Hepatocyte (in vitro differentiated cells): ENCODE data around the gene ATP5PF. TPM values are rescaled to one million over a fixed set of nuclear protein-coding genes. Genes with fewer than 3 reads are reported as not detected.

Source experiments
- DNase-seq: peaks from one replicate; pipeline ENCODE4 v3.0.0-alpha.2; 2016; ENCODE audit warnings: low spot score
- H2AFZ ChIP-seq: fragments of 200-600 bp; sonication (generic); 2 replicates; pipeline ENCODE4 v1.6.0; 2016; ENCODE audit warnings: antibody characterized with exemption, mild to moderate bottlenecking
- H3K27ac ChIP-seq: fragments of 200-600 bp; sonication (generic); 2 replicates; pipeline ENCODE4 v1.5.1; 2016; ENCODE audit warnings: mild to moderate bottlenecking
- H3K27me3 ChIP-seq: fragments of 200-600 bp; sonication (generic); 2 replicates; pipeline ENCODE4 v1.6.1; 2016
- H3K36me3 ChIP-seq: fragments of 200-600 bp; sonication (generic); replicated peaks from 2 replicates; pipeline ENCODE4 v1.5.1; 2016; ENCODE audit warnings: low read depth; ENCODE audit not compliant: insufficient read depth
- H3K4me1 ChIP-seq: fragments of 200-600 bp; sonication (generic); 2 replicates; pipeline ENCODE4 v1.5.1; 2016; ENCODE audit warnings: mild to moderate bottlenecking, moderate library complexity; ENCODE audit not compliant: insufficient read depth
- H3K4me2 ChIP-seq: fragments of 200-600 bp; sonication (generic); 2 replicates; pipeline ENCODE4 v1.6.0; 2016
- H3K4me3 ChIP-seq: fragments of 200-600 bp; sonication (generic); 2 replicates; pipeline ENCODE4 v1.5.1; 2016; ENCODE audit warnings: mild to moderate bottlenecking
- H3K79me2 ChIP-seq: fragments of 200-600 bp; sonication (generic); 2 replicates; pipeline ENCODE4 v1.6.0; 2017; ENCODE audit warnings: mild to moderate bottlenecking
- H3K9me2 ChIP-seq: fragments of 200-600 bp; sonication (generic); replicated peaks from 2 replicates; pipeline ENCODE4 v1.6.0; 2017; ENCODE audit warnings: mild to moderate bottlenecking; ENCODE audit not compliant: insufficient read depth
- H3K9me3 ChIP-seq: fragments of 200-600 bp; sonication (generic); 2 replicates; pipeline ENCODE4 v1.5.1; 2016; ENCODE audit warnings: low read depth, mild to moderate bottlenecking
- H4K20me1 ChIP-seq: fragments of 200-600 bp; sonication (generic); 2 replicates; pipeline ENCODE4 v1.6.0; 2016; ENCODE audit warnings: mild to moderate bottlenecking; ENCODE audit not compliant: insufficient read depth, poor library complexity, severe bottlenecking
- EZH2 ChIP-seq: fragments of 200-600 bp; sonication (generic); IDR thresholded peaks from 2 replicates; pipeline ENCODE4 v1.6.1; 2016; ENCODE audit warnings: antibody characterized with exemption, mild to moderate bottlenecking, borderline replicate concordance
- EZH2phosphoT487 ChIP-seq: fragments of 200-600 bp; sonication (generic); IDR thresholded peaks from one replicate; pipeline ENCODE4 v1.6.1; 2018; ENCODE audit warnings: antibody characterized with exemption, mild to moderate bottlenecking, low read depth, moderate library complexity; ENCODE audit not compliant: unreplicated experiment, severe bottlenecking
- WGBS: methylation state at CpG from one replicate; pipeline ENCODE4 v1.1.6; 2016; ENCODE audit warnings: low lambda C conversion rate; ENCODE audit errors: missing lambda C conversion rate; 5-methylcytosine and 5-hydroxymethylcytosine counted together
- polyA plus RNA-seq: library from polyadenylated mRNA; unstranded; fragments of >200 nt; fragmentation: Nextera tagmentation; extraction: Ambion mirVana; gene quantifications from 2 replicates; pipeline ENCODE4 v1.2.1, GENCODE V29; 2016
- total RNA-seq: library from RNA; depleted of rRNA; stranded (reverse); fragments of >200 nt; gene quantifications from 2 replicates; pipeline ENCODE4 v1.2.3, GENCODE V29; 2014
- TF ChIP-seq, protein P1 (sequence below): fragments of 200-600 bp; sonication (generic); IDR thresholded peaks from 2 replicates; pipeline ENCODE4 v1.5.1; 2016; ENCODE audit warnings: antibody characterized with exemption, mild to moderate bottlenecking; ENCODE audit not compliant: poor library complexity

Gene ATP5PF
- total and polyA plus RNA-seq, 2 experiments from 2014 or later = 178 to 510 TPM

DNA sequence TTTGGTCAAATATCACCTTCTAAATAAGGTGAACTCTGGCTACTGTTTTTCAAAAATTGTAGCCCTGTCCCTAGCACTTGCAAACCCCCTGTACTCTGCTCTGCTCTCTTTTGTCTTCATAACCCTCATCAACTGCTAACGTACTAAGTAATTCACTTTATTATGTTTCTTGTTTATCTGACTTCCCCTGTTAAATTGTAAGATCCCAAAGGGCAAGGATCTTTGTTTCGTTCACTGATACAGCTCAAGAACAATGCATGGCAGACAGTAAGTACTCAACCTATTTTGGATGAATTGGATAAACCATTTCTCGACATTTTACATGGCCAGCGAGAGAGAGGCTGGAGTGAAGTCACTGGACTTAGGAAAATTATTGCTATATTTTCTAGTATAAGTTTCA is 46.9 kb downstream of the ATP5PF start:
- Histone ChIP-seq H3K4me2 (no peak overlapping the region), H3K9me3 (no peaks in the 10 kb centered on the region), H3K27ac (no peak overlapping the region), H3K36me3 (no peaks in the 10 kb centered on the region), H4K20me1 (no peaks in the 10 kb centered on the region), H3K9me2 (no peaks in the 10 kb centered on the region), H3K4me3 (no peak overlapping the region), H2AFZ (no peak overlapping the region), H3K4me1 (no peaks in the 10 kb centered on the region), H3K27me3 (no peaks in the 10 kb centered on the region), H3K79me2 (no peaks in the 10 kb centered on the region)
- DNase-seq = no peak
- WGBS = 91% methylated on average over 4 of the region's 4 CpGs
- TF ChIP-seq EZH2phosphoT487 (no peak), EZH2 (no peak)
- TF ChIP-seq, protein P1, sequence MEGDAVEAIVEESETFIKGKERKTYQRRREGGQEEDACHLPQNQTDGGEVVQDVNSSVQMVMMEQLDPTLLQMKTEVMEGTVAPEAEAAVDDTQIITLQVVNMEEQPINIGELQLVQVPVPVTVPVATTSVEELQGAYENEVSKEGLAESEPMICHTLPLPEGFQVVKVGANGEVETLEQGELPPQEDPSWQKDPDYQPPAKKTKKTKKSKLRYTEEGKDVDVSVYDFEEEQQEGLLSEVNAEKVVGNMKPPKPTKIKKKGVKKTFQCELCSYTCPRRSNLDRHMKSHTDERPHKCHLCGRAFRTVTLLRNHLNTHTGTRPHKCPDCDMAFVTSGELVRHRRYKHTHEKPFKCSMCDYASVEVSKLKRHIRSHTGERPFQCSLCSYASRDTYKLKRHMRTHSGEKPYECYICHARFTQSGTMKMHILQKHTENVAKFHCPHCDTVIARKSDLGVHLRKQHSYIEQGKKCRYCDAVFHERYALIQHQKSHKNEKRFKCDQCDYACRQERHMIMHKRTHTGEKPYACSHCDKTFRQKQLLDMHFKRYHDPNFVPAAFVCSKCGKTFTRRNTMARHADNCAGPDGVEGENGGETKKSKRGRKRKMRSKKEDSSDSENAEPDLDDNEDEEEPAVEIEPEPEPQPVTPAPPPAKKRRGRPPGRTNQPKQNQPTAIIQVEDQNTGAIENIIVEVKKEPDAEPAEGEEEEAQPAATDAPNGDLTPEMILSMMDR = no peak

DNA sequence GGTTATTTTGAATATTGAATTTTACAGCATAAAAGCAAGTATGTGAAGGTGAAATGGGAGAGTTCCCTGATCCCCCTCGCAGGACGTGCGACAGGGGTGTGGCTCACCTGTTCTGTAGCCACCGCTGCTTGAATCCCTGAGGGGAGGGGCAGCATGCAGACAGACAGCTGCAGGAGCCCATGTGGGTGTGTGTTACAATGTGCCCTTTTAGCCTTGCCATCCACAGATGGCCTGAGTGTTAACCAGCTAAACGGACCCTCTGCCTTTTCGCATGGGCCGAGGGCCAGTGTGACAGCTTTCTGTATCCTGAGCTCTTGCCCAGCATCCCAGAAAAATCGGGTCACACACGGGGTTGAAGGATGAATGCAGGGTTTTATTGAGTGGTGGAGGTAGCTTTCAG is 52.3 kb downstream of the ATP5PF start:
- no peak for DNase-seq
- no peaks in the 10 kb centered on the region for H3K27me3 ChIP-seq
- H3K79me2 ChIP-seq = no peaks in the 10 kb centered on the region
- WGBS = 65% methylated on average over 9 of the region's 9 CpGs
- no peaks in the 10 kb centered on the region for H3K9me3 ChIP-seq
- no peak overlapping the region for H3K4me3 ChIP-seq
- no peak overlapping the region for H3K27ac ChIP-seq
- no peak overlapping the region for H2AFZ ChIP-seq
- H3K36me3 ChIP-seq = no peaks in the 10 kb centered on the region
- H3K4me2 ChIP-seq = no peak overlapping the region
- H4K20me1 ChIP-seq = no peaks in the 10 kb centered on the region
- no peaks in the 10 kb centered on the region for H3K9me2 ChIP-seq
- no peaks in the 10 kb centered on the region for H3K4me1 ChIP-seq
- TF ChIP-seq EZH2phosphoT487 = no peak
- TF ChIP-seq, protein P1 = no peak
- no peak for TF ChIP-seq EZH2

DNA sequence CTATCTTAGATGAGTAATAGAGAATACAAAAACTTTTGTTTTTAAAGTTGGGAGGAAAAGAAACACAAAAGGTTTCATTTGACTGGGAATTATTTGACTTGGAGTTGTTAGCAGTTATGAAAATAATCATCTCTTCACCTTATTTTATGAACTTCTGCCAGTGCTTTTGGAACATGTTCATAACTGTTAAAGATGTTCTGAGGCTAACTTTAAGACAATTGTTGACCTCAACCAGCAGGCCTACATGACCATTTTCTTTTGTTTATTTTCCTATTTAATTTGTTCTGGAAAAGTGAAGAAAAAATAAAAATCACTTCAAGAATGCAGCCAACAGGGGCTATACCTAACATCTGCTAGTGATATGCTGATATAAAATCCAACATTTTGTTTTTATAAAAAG is 58.3 kb downstream of the ATP5PF start:
- TF ChIP-seq, protein P1 = no peak
- TF ChIP-seq EZH2 (no peak), EZH2phosphoT487 (no peak)
- Histone ChIP-seq H3K4me3 (no peak overlapping the region), H3K27me3 (no peaks in the 10 kb centered on the region), H3K27ac (no peak overlapping the region), H3K79me2 (no peaks in the 10 kb centered on the region), H3K36me3 (no peaks in the 10 kb centered on the region), H2AFZ (no peak overlapping the region), H4K20me1 (no peaks in the 10 kb centered on the region), H3K9me3 (no peaks in the 10 kb centered on the region), H3K4me1 (no peaks in the 10 kb centered on the region), H3K4me2 (no peak overlapping the region), H3K9me2 (no peaks in the 10 kb centered on the region)
- no peak for DNase-seq

Other genes starting within 250 kb of the ATP5PF start
- 22.8 and 27.4 TPM in 2 replicates for gene MRPL39, start 127.4 kb downstream of the ATP5PF start, total RNA-seq
- gene MRPL39, start 127.4 kb downstream of the ATP5PF start, polyA plus RNA-seq = 43.0 and 47.0 TPM in 2 replicates
- gene JAM2, start 95.6 kb downstream of the ATP5PF start, total RNA-seq = 1.5 and 1.8 TPM in 2 replicates
- gene JAM2, start 95.6 kb downstream of the ATP5PF start, polyA plus RNA-seq = 3.6 and 4.9 TPM in 2 replicates
- gene GABPA, start 68 bp upstream of the ATP5PF start, total RNA-seq = 26.1 and 29.8 TPM in 2 replicates
- 8.8 and 10.7 TPM in 2 replicates for gene GABPA, start 68 bp upstream of the ATP5PF start, polyA plus RNA-seq